Fibroblast of lung (primary cell): Measurements from ENCODE around the gene COL4A1. TPM values are rescaled to one million over a fixed set of nuclear protein-coding genes. Genes with fewer than 3 reads are reported as not detected.

Source experiments
- DNase-seq, 2 donors: peaks; one replicate each; pipeline versions ENCODE4 v3.0.0 to v3.0.0-alpha.2; 2010; ENCODE audit warnings: low read depth in 2 of 2
- H2AFZ ChIP-seq: 2 replicates; pipeline ENCODE4 v1.5.1; 2012; ENCODE audit warnings: low read length, control low read depth, inconsistent platforms
- H3K27ac ChIP-seq: 2 replicates; pipeline ENCODE4 v1.5.1; 2011; ENCODE audit warnings: low read length, control low read depth; ENCODE audit not compliant: insufficient read depth
- H3K27me3 ChIP-seq: 2 replicates; pipeline ENCODE4 v1.5.1; 2011; ENCODE audit warnings: mild to moderate bottlenecking, low read length; ENCODE audit not compliant: control insufficient read depth, insufficient read depth
- H3K36me3 ChIP-seq: 2 replicates; pipeline ENCODE4 v1.5.1; 2011; ENCODE audit warnings: low read length; ENCODE audit not compliant: control insufficient read depth, insufficient read depth
- H3K4me1 ChIP-seq: 2 replicates; pipeline ENCODE4 v1.5.1; 2011; ENCODE audit warnings: low read length; ENCODE audit not compliant: control insufficient read depth, insufficient read depth; ENCODE audit errors: extremely low read depth
- H3K4me2 ChIP-seq: 2 replicates; pipeline ENCODE4 v1.5.1; 2011; ENCODE audit warnings: low read length, control low read depth; ENCODE audit not compliant: insufficient read depth; ENCODE audit errors: extremely low read depth
- H3K4me3 ChIP-seq, 4 experiments: fragments of 200-600 bp in 1 of 4; sonication (generic) in 1 of 4; replicated peaks in 1 of 4; 2 replicates each; pipeline ENCODE4 v1.5.1; 2011 to 2016; ENCODE audit warnings: low read length in 4 of 4, low read depth in 3 of 4, mild to moderate bottlenecking in 3 of 4, control low read depth in 2 of 4, inconsistent platforms in 1 of 4, mixed read lengths in 1 of 4; ENCODE audit not compliant: insufficient read depth in 1 of 4; ENCODE audit errors: control extremely low read depth in 1 of 4
- H3K79me2 ChIP-seq: 2 replicates; pipeline ENCODE4 v1.5.1; 2012; ENCODE audit warnings: mild to moderate bottlenecking, low read length, inconsistent platforms; ENCODE audit not compliant: control insufficient read depth, insufficient read depth
- H3K9ac ChIP-seq: 2 replicates; pipeline ENCODE4 v1.5.1; 2011; ENCODE audit warnings: mild to moderate bottlenecking, low read length, control low read depth; ENCODE audit not compliant: insufficient read depth
- H3K9me3 ChIP-seq: 2 replicates; pipeline ENCODE4 v1.5.1; 2012; ENCODE audit warnings: low read depth, low read length; ENCODE audit not compliant: control insufficient read depth, insufficient read depth
- H4K20me1 ChIP-seq: 2 replicates; pipeline ENCODE4 v1.5.1; 2011; ENCODE audit warnings: low read length; ENCODE audit not compliant: control insufficient read depth, insufficient read depth; ENCODE audit errors: extremely low read depth
- EZH2 ChIP-seq: IDR thresholded peaks from 2 replicates; pipeline ENCODE4 v1.5.1; 2012; ENCODE audit warnings: low read length, control low read depth, mild to moderate bottlenecking; ENCODE audit errors: missing control alignments
- polyA plus RNA-seq, 2 donors: library from polyadenylated mRNA; depleted of rRNA in 1 of 2; stranded (reverse) in 1 of 2; unstranded in 1 of 2; fragments of >200 nt; gene quantifications; 2 replicates each; pipeline ENCODE4 v1.2.1, GENCODE V29; 2011 to 2012; ENCODE audit warnings: missing spikeins in 1 of 2
- total RNA-seq: library from RNA; depleted of rRNA; stranded (reverse); fragments of >200 nt; gene quantifications from 2 replicates; pipeline ENCODE4 v1.2.1, GENCODE V29; 2014
- TF ChIP-seq, protein P1 (sequence below), 2 donors: IDR thresholded peaks in 1 of 2; conservative IDR thresholded peaks in 1 of 2; 1 replicate in 1 of 2; 2 replicates in 1 of 2; pipeline ENCODE4 v1.5.1; 2011 to 2012; ENCODE audit warnings: low read length in 2 of 2, control low read depth in 1 of 2, inconsistent platforms in 1 of 2, low read depth in 1 of 2, mild to moderate bottlenecking in 1 of 2

The COL4A1 gene
- total and polyA plus RNA-seq, 2 donors (not counting 1 experiment from before 2014, with no cell fraction given), result 34.0 to 607 TPM

DNA sequence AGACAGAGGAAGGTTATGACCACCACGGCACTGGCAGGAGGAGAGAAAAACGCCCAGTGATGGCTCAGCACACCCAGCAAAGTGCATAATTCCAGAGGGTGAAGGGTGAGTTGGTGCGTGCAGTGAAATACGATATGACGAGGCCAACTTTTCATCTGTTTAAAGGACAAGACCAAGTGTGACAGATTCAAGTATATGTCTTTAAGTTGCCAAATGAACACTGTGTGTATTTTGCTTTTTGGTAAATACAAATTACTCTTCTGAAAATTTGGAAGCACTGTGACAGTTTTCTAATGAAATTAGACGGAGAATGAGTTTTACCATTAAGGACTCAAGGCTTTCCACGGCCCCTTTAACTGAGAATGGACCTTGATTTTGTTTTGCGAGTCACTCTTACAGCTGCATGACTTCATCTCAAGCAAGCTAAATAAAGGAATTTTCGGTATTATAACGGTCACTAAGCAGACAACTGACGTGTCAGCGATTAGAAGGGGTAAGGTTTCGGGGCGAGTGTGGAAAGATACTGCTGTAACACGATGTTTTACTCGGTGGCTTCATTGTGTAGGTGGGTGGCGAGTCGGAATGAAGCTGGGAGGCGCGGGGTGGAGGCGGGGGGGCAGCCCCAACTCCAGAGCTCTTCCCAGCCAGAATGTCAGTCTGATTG lies 23.0 kb upstream of the COL4A1 start:
- Histone ChIP-seq H3K9ac (peak overlapping the region; percentile 58), H3K4me2 (peak overlapping the region; percentile 75), H4K20me1 (no peaks in the 10 kb centered on the region), H3K9me3 (no peaks in the 10 kb centered on the region), H2AFZ (no peak overlapping the region), H3K4me3 (peak overlapping the region in 2 of 4 experiments; percentile 36 to 38), H3K4me1 (peaks cover 34% of the 10 kb centered on the region), H3K79me2 (peaks cover 61% of the 10 kb centered on the region), H3K27ac (peak overlapping the region; percentile 95), H3K27me3 (no peaks in the 10 kb centered on the region), H3K36me3 (no peaks in the 10 kb centered on the region)
- no peak for TF ChIP-seq EZH2
- TF ChIP-seq, protein P1, sequence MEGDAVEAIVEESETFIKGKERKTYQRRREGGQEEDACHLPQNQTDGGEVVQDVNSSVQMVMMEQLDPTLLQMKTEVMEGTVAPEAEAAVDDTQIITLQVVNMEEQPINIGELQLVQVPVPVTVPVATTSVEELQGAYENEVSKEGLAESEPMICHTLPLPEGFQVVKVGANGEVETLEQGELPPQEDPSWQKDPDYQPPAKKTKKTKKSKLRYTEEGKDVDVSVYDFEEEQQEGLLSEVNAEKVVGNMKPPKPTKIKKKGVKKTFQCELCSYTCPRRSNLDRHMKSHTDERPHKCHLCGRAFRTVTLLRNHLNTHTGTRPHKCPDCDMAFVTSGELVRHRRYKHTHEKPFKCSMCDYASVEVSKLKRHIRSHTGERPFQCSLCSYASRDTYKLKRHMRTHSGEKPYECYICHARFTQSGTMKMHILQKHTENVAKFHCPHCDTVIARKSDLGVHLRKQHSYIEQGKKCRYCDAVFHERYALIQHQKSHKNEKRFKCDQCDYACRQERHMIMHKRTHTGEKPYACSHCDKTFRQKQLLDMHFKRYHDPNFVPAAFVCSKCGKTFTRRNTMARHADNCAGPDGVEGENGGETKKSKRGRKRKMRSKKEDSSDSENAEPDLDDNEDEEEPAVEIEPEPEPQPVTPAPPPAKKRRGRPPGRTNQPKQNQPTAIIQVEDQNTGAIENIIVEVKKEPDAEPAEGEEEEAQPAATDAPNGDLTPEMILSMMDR (conservative IDR thresholded peaks at IDR 0.05 in 1 of 2, IDR thresholded peaks at IDR 0.05 in 1 of 2; ENCODE audit: low read depth in 1 of 2, low read length in 2 of 2), result no peak
- DNase-seq, result peak; percentile 80 to 92

GRCh38 chr13:110329258-110329657 lies 22.3 kb upstream of the COL4A1 start:
- Histone ChIP-seq H3K27ac (peak overlapping the region; percentile 95), H4K20me1 (no peaks in the 10 kb centered on the region), H3K4me1 (peaks cover 35% of the 10 kb centered on the region), H3K9ac (no peak overlapping the region), H3K27me3 (no peaks in the 10 kb centered on the region), H3K4me3 (peak overlapping the region in 1 of 4 experiments; percentile 32), H2AFZ (no peak overlapping the region), H3K79me2 (peaks cover 63% of the 10 kb centered on the region), H3K9me3 (no peaks in the 10 kb centered on the region), H3K36me3 (no peaks in the 10 kb centered on the region), H3K4me2 (peak overlapping the region; percentile 25)
- TF ChIP-seq, protein P1 (conservative IDR thresholded peaks at IDR 0.05 in 1 of 2, IDR thresholded peaks at IDR 0.05 in 1 of 2; ENCODE audit: low read depth in 1 of 2, low read length in 2 of 2), result no peak
- TF ChIP-seq EZH2, result no peak
- DNase-seq, result peak in 1 of 2 donors; percentile 62

GRCh38 chr13:110328573-110328972 lies 21.6 kb upstream of the COL4A1 start:
- Histone ChIP-seq H3K27ac (peak overlapping the region; percentile 95), H3K9ac (no peak overlapping the region), H3K79me2 (peaks cover 64% of the 10 kb centered on the region)

More at GRCh38 chr13:110328573-110328972, 21.6 kb upstream of the COL4A1 start:
- H4K20me1 ChIP-seq, result no peaks in the 10 kb centered on the region
- H3K4me3 ChIP-seq, result no peak overlapping the region
- H3K9me3 ChIP-seq, result no peaks in the 10 kb centered on the region
- peaks cover 42% of the 10 kb centered on the region for H3K4me1 ChIP-seq
- H3K4me2 ChIP-seq, result peak overlapping the region; percentile 13
- no peaks in the 10 kb centered on the region for H3K36me3 ChIP-seq
- no peaks in the 10 kb centered on the region for H3K27me3 ChIP-seq
- peak in 1 of 2 donors; percentile 47 for DNase-seq
- TF ChIP-seq EZH2, result no peak
- TF ChIP-seq, protein P1 (conservative IDR thresholded peaks at IDR 0.05 in 1 of 2, IDR thresholded peaks at IDR 0.05 in 1 of 2; ENCODE audit: low read depth in 1 of 2, low read length in 2 of 2), result no peak
- H2AFZ ChIP-seq, result no peak overlapping the region
